ENCODE measurements around the gene MIP.

- TF ChIP-seq, protein P1, sequence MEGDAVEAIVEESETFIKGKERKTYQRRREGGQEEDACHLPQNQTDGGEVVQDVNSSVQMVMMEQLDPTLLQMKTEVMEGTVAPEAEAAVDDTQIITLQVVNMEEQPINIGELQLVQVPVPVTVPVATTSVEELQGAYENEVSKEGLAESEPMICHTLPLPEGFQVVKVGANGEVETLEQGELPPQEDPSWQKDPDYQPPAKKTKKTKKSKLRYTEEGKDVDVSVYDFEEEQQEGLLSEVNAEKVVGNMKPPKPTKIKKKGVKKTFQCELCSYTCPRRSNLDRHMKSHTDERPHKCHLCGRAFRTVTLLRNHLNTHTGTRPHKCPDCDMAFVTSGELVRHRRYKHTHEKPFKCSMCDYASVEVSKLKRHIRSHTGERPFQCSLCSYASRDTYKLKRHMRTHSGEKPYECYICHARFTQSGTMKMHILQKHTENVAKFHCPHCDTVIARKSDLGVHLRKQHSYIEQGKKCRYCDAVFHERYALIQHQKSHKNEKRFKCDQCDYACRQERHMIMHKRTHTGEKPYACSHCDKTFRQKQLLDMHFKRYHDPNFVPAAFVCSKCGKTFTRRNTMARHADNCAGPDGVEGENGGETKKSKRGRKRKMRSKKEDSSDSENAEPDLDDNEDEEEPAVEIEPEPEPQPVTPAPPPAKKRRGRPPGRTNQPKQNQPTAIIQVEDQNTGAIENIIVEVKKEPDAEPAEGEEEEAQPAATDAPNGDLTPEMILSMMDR (tag by site-specific recombination; IDR thresholded peaks at IDR 0.05), result no peak
- TF ChIP-seq ZNF23 (tag by site-specific recombination; IDR thresholded peaks at IDR 0.05; ENCODE audit: borderline replicate concordance), result no peak
- no peak for TF ChIP-seq YY1 (tag by site-specific recombination; IDR thresholded peaks at IDR 0.05)
- no peak for TF ChIP-seq ZNF510 (tag by site-specific recombination; IDR thresholded peaks at IDR 0.05; ENCODE audit: insufficient replicate concordance)
- TF ChIP-seq REST (tag by site-specific recombination; IDR thresholded peaks at IDR 0.05), result no peak
- no peak for TF ChIP-seq ZSCAN5A (tag by site-specific recombination; IDR thresholded peaks at IDR 0.05)
- no peak for TF ChIP-seq ZNF133 (tag by site-specific recombination; IDR thresholded peaks at IDR 0.05)
Observed at GRCh38 chr12:56413392-56413791, 41.1 kb downstream of the MIP start.
